ENCODE data around the gene CLK3. TPM values are rescaled to one million over a fixed set of nuclear protein-coding genes. Genes with fewer than 3 reads are reported as not detected.

Gene CLK3
- total and polyA plus RNA-seq, 2 of the 8 experiments (the other 6 are each of a cell fraction or from before 2014, with no cell fraction given) = 43.5 to 67.3 TPM

- H3K36me3 ChIP-seq (ENCODE audit: control insufficient read depth in 2 of 4, insufficient read depth in 4 of 4, low read length in 3 of 4) = peaks cover 0 to 5% (median 2%) of the 10 kb centered on the region in 4 experiments; a peak in 4 of 8 replicates
- H3K4ac ChIP-seq (replicated peaks; ENCODE audit: insufficient read length, low read depth, low read length) = no peak overlapping the region
- no peaks in the 10 kb centered on the region; the same call in none of the 2 replicates for H3K79me1 ChIP-seq (ENCODE audit: low read depth, low read length)
- 90% methylated on average over 6 of the region's 6 CpGs; no CpG with 5 or more reads in 1 of the 2 experiments for WGBS, 2 experiments (ENCODE audit: extremely low coverage in 1 of 2, insufficient coverage in 1 of 2, insufficient read length in 1 of 2, insufficient replicate concordance in 2 of 2, low coverage in 1 of 2, low lambda C conversion rate in 2 of 2, missing lambda C conversion rate in 1 of 2)
- no peak overlapping the region for H3K23ac ChIP-seq (ENCODE audit: insufficient read length)
- H2BK15ac ChIP-seq (ENCODE audit: low read length) = no peak overlapping the region
- no peak for FAIRE-seq
- no peak overlapping the region for H3K14ac ChIP-seq (ENCODE audit: insufficient read length)
- DNase-seq (ENCODE audit: low read depth in 1 of 2, low spot score in 2 of 2) = no peak
- H4K91ac ChIP-seq (replicated peaks; ENCODE audit: insufficient read length, low read length) = no peak overlapping the region
- CTCF ChIA-PET (ENCODE audit: partially characterized antibody) = interaction anchor here (0.5 to 4.6 kb wide), 7 partner anchors 9 to 158 kb away, joined by 3 to 41 read pairs (median 5); no protein-coding TSS in a partner anchor
- no peak overlapping the region for H3K4me3 ChIP-seq (ENCODE audit: extremely low read depth in 1 of 4, insufficient read depth in 2 of 4, low read depth in 3 of 4, low read length in 4 of 4)
- H4K5ac ChIP-seq (ENCODE audit: insufficient read length, low read depth, low read length) = no peak overlapping the region
- no peak overlapping the region for H2BK12ac ChIP-seq (ENCODE audit: low read depth, low read length)
- no peak overlapping the region for H3K4me2 ChIP-seq (ENCODE audit: insufficient read depth in 1 of 2, low read depth in 2 of 2, low read length in 2 of 2)
- peaks cover 2 to 8% of the 10 kb centered on the region in 2 experiments for H4K20me1 ChIP-seq (replicated peaks in 1 of 2; ENCODE audit: control insufficient read depth in 1 of 2, insufficient read depth in 2 of 2, low read length in 2 of 2)
- H4K8ac ChIP-seq (ENCODE audit: extremely low read depth, insufficient read depth, low read length) = no peak overlapping the region
- no peak overlapping the region; the same call in 1 of the 2 replicates for H3K27ac ChIP-seq (ENCODE audit: low read depth, low read length)
- no peaks in the 10 kb centered on the region for H3K27me3 ChIP-seq (replicated peaks in 1 of 4; ENCODE audit: control insufficient read depth in 3 of 4, extremely low read depth in 1 of 4, insufficient read depth in 3 of 4, low read length in 3 of 4)
- no peak overlapping the region for H2AK5ac ChIP-seq (ENCODE audit: low read depth, low read length)
- no peak overlapping the region for H3K56ac ChIP-seq (replicated peaks; ENCODE audit: insufficient read length, low read depth, low read length)
- no peak overlapping the region for H2BK5ac ChIP-seq (ENCODE audit: low read depth, low read length)
- H2BK120ac ChIP-seq (replicated peaks; ENCODE audit: low read depth, low read length) = no peak overlapping the region
- TF ChIP-seq GABPA (IDR thresholded peaks at IDR 0.05; ENCODE audit: borderline replicate concordance, insufficient read depth, low read length) (no peak), BACH1 (IDR thresholded peaks at IDR 0.05; ENCODE audit: low read length) (no peak), POLR2A (IDR thresholded peaks at IDR 0.05; ENCODE audit: control extremely low read depth in 1 of 2, low read depth in 2 of 2, low read length in 2 of 2) (no peak), BCL11A (IDR thresholded peaks at IDR 0.05; ENCODE audit: low read depth in 2 of 2, low read length in 2 of 2) (no peak), MAFK (IDR thresholded peaks at IDR 0.05; ENCODE audit: low read depth, low read length) (no peak), JUN (IDR thresholded peaks at IDR 0.05; ENCODE audit: low read depth, low read length) (no peak), SRF (IDR thresholded peaks at IDR 0.05; ENCODE audit: low read depth, low read length) (no peak), NANOG (IDR thresholded peaks at IDR 0.05; ENCODE audit: insufficient read depth, low read depth, low read length, poor library complexity, severe bottlenecking) (no peak), RFX5 (IDR thresholded peaks at IDR 0.05; ENCODE audit: borderline replicate concordance, low read depth, low read length) (no peak), CTBP2 (IDR thresholded peaks at IDR 0.05; ENCODE audit: borderline replicate concordance, insufficient read depth, insufficient read length, low read length) (no peak)
- H3K23me2 ChIP-seq (ENCODE audit: low read depth, low read length) = no peaks in the 10 kb centered on the region
- H3K4me1 ChIP-seq (replicated peaks in 1 of 4; ENCODE audit: control insufficient read depth in 3 of 4, insufficient read depth in 4 of 4, low read length in 3 of 4) = no peaks in the 10 kb centered on the region
- no peak overlapping the region for H2AFZ ChIP-seq (ENCODE audit: low read length)
- no peak overlapping the region for H3K18ac ChIP-seq (ENCODE audit: extremely low read depth, low read length)
- H3K9me3 ChIP-seq (ENCODE audit: insufficient read depth in 2 of 2, low read depth in 1 of 2, low read length in 1 of 2) = no peaks in the 10 kb centered on the region
- H3K9ac ChIP-seq (replicated peaks in 1 of 4; ENCODE audit: extremely low read depth in 1 of 4, low read depth in 3 of 4, low read length in 3 of 4) = no peak overlapping the region
- no peak overlapping the region for H2BK20ac ChIP-seq (ENCODE audit: low read length)
- POLR2A ChIA-PET (ENCODE audit: partially characterized antibody) = interaction anchor here (1.0 kb wide), 1 partner anchor 16 kb away, joined by 4 read pairs; no protein-coding TSS in a partner anchor
- H3K79me2 ChIP-seq (ENCODE audit: control insufficient read depth in 1 of 2, insufficient read depth in 2 of 2, low read length in 2 of 2) = peaks cover 0 to 10% of the 10 kb centered on the region in 2 experiments; a peak in 1 of 4 replicates
These were observed 41.4 kb downstream of the CLK3 start for GRCh38 chr15:74656935-74657535.

Data from H1 (cell line).